ENCODE data around the gene HTRA2. TPM values are rescaled to one million over a fixed set of nuclear protein-coding genes. Genes with fewer than 3 reads are reported as not detected.
A peak's percentile ranks its signal among the peaks of the same experiment; 100 is the strongest.

The HTRA2 gene
- total RNA-seq, 1 experiment from 2014 or later = 24.9 TPM

DNA sequence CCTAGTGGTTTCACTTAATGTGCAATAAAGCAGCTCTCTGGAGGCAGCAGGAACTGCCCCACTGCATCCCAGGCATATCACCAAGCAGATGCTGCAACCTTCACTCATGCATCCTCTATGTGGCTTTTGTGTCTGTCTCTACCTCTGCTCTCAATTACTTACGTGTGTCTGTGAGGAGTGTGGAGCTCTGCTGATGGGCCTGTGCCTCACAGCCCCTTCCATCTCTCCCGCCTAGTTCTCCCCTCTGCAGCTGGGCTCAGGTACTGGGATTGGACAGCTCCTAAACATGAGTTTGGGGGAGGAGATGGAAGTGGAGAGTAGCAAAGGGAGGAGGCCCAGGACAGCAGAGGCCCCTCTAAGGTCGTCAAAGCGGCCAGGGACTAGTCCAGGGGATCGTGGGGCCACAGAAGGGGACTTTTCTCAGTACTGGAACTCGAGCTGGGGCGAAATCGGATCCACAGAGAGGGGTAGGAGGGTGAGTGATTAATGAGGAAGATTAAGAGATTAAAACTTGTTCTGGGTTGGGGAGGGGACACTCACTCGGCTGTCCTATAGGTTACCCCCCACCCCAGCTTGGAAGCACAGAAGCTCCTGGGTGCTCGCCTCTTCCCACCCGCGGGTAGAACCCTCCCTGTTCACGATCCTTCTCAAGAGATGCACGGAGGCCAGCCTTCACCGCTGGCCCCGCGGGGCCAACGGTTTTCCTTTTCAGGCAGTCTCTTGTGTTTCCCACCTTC, 28.2 kb upstream of the HTRA2 start:
- Histone ChIP-seq H3K23ac (ENCODE audit: insufficient read length, low read depth, low read length) (no peak overlapping the region), H3K23me2 (ENCODE audit: insufficient read length, low read depth, low read length, poor library complexity, severe bottlenecking) (peaks cover 41% of the 10 kb centered on the region), H3K79me2 (ENCODE audit: insufficient read depth, low read length) (no peaks in the 10 kb centered on the region), H3K18ac (ENCODE audit: insufficient read length, low read depth, low read length) (no peak overlapping the region), H3K9ac (ENCODE audit: extremely low read depth, insufficient read length, low read length) (no peak overlapping the region), H2BK20ac (ENCODE audit: low read depth, low read length, poor library complexity, severe bottlenecking) (no peak overlapping the region), H3K56ac (ENCODE audit: insufficient read length, low read depth, low read length) (no peak overlapping the region), H2BK5ac (ENCODE audit: insufficient read length, low read length) (no peak overlapping the region), H4K8ac (replicated peaks; ENCODE audit: insufficient read length, low read depth, low read length) (no peak overlapping the region), H2BK120ac (ENCODE audit: low read depth, low read length, poor library complexity, severe bottlenecking) (no peak overlapping the region), H4K5ac (ENCODE audit: insufficient read length, low read depth, low read length) (no peak overlapping the region), H3T11ph (ENCODE audit: low read length) (no peak overlapping the region), H2AFZ (ENCODE audit: low read length) (no peak overlapping the region), H3K14ac (ENCODE audit: insufficient read depth, low read length) (no peak overlapping the region), H3K27ac (ENCODE audit: insufficient read length, low read depth, low read length) (no peak overlapping the region), H4K91ac (ENCODE audit: insufficient read length, low read depth, low read length) (no peak overlapping the region), H3K4me1 (ENCODE audit: insufficient read depth, low read length) (peaks cover 2% of the 10 kb centered on the region; the same call in 1 of the 2 replicates), H2BK12ac (ENCODE audit: insufficient read length, low read depth, low read length) (no peak overlapping the region), H3K4ac (ENCODE audit: low read depth, low read length) (no peak overlapping the region), H2AK5ac (ENCODE audit: insufficient read length, low read length) (no peak overlapping the region), H4K20me1 (ENCODE audit: control insufficient read depth, insufficient read depth, insufficient read length) (no peaks in the 10 kb centered on the region), H3K4me2 (ENCODE audit: insufficient read depth, insufficient read length, low read length) (peak overlapping the region; percentile 54), H3K27me3 (ENCODE audit: insufficient read depth, low read length) (peaks cover 87% of the 10 kb centered on the region), H3K79me1 (ENCODE audit: insufficient read depth, low read depth, low read length, poor library complexity, severe bottlenecking) (no peaks in the 10 kb centered on the region), H3K9me3 (ENCODE audit: control insufficient read depth, low read depth, low read length) (no peaks in the 10 kb centered on the region), H2BK15ac (ENCODE audit: low read depth, low read length) (no peak overlapping the region)
- peaks cover 53 to 65% of the 10 kb centered on the region in 2 experiments for H3K4me1 Mint-ChIP-seq
- no peak overlapping the region for H3K27ac Mint-ChIP-seq
- H3K27me3 Mint-ChIP-seq (ENCODE audit: low read depth) = peaks cover 91% of the 10 kb centered on the region
- H3K4me3 Mint-ChIP-seq = peak overlapping the region; percentile 72 to 85
- peak; percentile 39 for DNase-seq
- TF ChIP-seq, protein P1, sequence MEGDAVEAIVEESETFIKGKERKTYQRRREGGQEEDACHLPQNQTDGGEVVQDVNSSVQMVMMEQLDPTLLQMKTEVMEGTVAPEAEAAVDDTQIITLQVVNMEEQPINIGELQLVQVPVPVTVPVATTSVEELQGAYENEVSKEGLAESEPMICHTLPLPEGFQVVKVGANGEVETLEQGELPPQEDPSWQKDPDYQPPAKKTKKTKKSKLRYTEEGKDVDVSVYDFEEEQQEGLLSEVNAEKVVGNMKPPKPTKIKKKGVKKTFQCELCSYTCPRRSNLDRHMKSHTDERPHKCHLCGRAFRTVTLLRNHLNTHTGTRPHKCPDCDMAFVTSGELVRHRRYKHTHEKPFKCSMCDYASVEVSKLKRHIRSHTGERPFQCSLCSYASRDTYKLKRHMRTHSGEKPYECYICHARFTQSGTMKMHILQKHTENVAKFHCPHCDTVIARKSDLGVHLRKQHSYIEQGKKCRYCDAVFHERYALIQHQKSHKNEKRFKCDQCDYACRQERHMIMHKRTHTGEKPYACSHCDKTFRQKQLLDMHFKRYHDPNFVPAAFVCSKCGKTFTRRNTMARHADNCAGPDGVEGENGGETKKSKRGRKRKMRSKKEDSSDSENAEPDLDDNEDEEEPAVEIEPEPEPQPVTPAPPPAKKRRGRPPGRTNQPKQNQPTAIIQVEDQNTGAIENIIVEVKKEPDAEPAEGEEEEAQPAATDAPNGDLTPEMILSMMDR (conservative IDR thresholded peaks at IDR 0.05) = no peak
- H3K9me3 Mint-ChIP-seq = peaks cover 2 to 5% of the 10 kb centered on the region in 2 experiments; a peak in 3 of 5 replicates
- WGBS (ENCODE audit: extremely low coverage, insufficient read length, low lambda C conversion rate) = no CpG with 5 or more reads among the region's 18 CpGs
- peaks cover 19 to 27% (median 22%) of the 10 kb centered on the region in 3 experiments for H3K36me3 Mint-ChIP-seq (ENCODE audit: insufficient read depth in 1 of 3, low read depth in 3 of 3)
